ENCODE measurements around the gene GOLIM4.

GRCh38 chr3:168080022-168080421, 15.7 kb downstream of the GOLIM4 start:
- no peak for TF ChIP-seq TAF1 (conservative IDR thresholded peaks at IDR 0.05)
- TF ChIP-seq REST (IDR thresholded peaks at IDR 0.05): peak; percentile 12
- TF ChIP-seq, protein P1, sequence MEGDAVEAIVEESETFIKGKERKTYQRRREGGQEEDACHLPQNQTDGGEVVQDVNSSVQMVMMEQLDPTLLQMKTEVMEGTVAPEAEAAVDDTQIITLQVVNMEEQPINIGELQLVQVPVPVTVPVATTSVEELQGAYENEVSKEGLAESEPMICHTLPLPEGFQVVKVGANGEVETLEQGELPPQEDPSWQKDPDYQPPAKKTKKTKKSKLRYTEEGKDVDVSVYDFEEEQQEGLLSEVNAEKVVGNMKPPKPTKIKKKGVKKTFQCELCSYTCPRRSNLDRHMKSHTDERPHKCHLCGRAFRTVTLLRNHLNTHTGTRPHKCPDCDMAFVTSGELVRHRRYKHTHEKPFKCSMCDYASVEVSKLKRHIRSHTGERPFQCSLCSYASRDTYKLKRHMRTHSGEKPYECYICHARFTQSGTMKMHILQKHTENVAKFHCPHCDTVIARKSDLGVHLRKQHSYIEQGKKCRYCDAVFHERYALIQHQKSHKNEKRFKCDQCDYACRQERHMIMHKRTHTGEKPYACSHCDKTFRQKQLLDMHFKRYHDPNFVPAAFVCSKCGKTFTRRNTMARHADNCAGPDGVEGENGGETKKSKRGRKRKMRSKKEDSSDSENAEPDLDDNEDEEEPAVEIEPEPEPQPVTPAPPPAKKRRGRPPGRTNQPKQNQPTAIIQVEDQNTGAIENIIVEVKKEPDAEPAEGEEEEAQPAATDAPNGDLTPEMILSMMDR (IDR thresholded peaks at IDR 0.05; ENCODE audit: low read depth, low read length, missing input control): no peak
- TF ChIP-seq MAX (IDR thresholded peaks at IDR 0.05): no peak
- TF ChIP-seq ATF3 (IDR thresholded peaks at IDR 0.05): no peak
- TF ChIP-seq ZBTB33 (IDR thresholded peaks at IDR 0.05): no peak
- no peak for TF ChIP-seq SP1 (IDR thresholded peaks at IDR 0.05)
- TF ChIP-seq JUND (IDR thresholded peaks at IDR 0.05): no peak

Data from liver (tissue), 3 donors.